Endothelial cell of umbilical vein (primary cell): ENCODE measurements around the gene ZNF385B. TPM values are rescaled to one million over a fixed set of nuclear protein-coding genes. Genes with fewer than 3 reads are reported as not detected.

Source experiments
- BruUV-seq: library from RNA; stranded (reverse); fragments of 400-500 nt; replicated peaks from 2 replicates; lab custom pipeline; 2021; lab: Mats Ljungman, UMichigan
- CTCF ChIA-PET: fragments of 300-600, 350-600 bp; sonication (Branson Sonifier 250); formaldehyde crosslinking; loops from one replicate; lab custom pipeline; 2021; ENCODE audit warnings: antibody characterized with exemption, inconsistent platforms; lab: Charles Lee
- POLR2A ChIA-PET: fragments of 300-600, 350-600 bp; sonication (Branson Sonifier 250); formaldehyde crosslinking; loops from one replicate; lab custom pipeline; 2021; ENCODE audit warnings: antibody characterized with exemption, inconsistent platforms; lab: Charles Lee
- DNase-seq: peaks from one replicate; pipeline ENCODE4 v3.0.0-alpha.2; 2011; ENCODE audit warnings: low read depth, low spot score
- FAIRE-seq: peaks from 2 replicates; lab custom pipeline; 2011; peaks lifted over from hg19 to GRCh38; lab: Jason Lieb, UNC
- H2AFZ ChIP-seq: 2 replicates; pipeline ENCODE4 v1.6.0; 2012; ENCODE audit warnings: low read depth, low read length, control low read depth, inconsistent platforms
- H3K27ac ChIP-seq: 2 replicates; pipeline ENCODE4 v1.5.1; 2011; ENCODE audit warnings: low read depth, mild to moderate bottlenecking, control low read depth, low read length, moderate library complexity; ENCODE audit not compliant: insufficient read depth
- H3K27me3 ChIP-seq, 2 experiments: 2 replicates each; pipeline versions ENCODE4 v1.6.0 to v1.6.1; 2011; ENCODE audit warnings: low read length in 2 of 2, mixed read lengths in 1 of 2; ENCODE audit not compliant: control insufficient read depth in 2 of 2, insufficient read depth in 2 of 2
- H3K36me3 ChIP-seq, 2 experiments: 2 replicates in 1 of 2; 3 replicates in 1 of 2; pipeline ENCODE4 v1.5.1; 2011; ENCODE audit warnings: low read length in 2 of 2, mild to moderate bottlenecking in 1 of 2, moderate library complexity in 1 of 2; ENCODE audit not compliant: control insufficient read depth in 2 of 2, insufficient read depth in 2 of 2; ENCODE audit errors: extremely low read depth in 1 of 2
- H3K4me1 ChIP-seq: 3 replicates; pipeline ENCODE4 v1.5.1; 2011; ENCODE audit warnings: mild to moderate bottlenecking, low read length; ENCODE audit not compliant: control insufficient read depth, insufficient read depth; ENCODE audit errors: extremely low read depth
- H3K4me2 ChIP-seq: 2 replicates; pipeline ENCODE4 v1.6.1; 2011; ENCODE audit warnings: low read length, control low read depth, mixed read lengths; ENCODE audit not compliant: insufficient read depth
- H3K4me3 ChIP-seq, 3 experiments: fragments of 200-600 bp in 1 of 3; sonication (generic), shearing (Covaris generic) in 1 of 3; replicated peaks in 1 of 3; 2 replicates each; pipeline ENCODE4 v1.5.1; 2011 to 2016; ENCODE audit warnings: control low read depth in 3 of 3, low read length in 3 of 3, mild to moderate bottlenecking in 2 of 3, inconsistent platforms in 1 of 3, low read depth in 1 of 3, moderate library complexity in 1 of 3; ENCODE audit not compliant: insufficient read depth in 1 of 3
- H3K79me2 ChIP-seq: 2 replicates; pipeline ENCODE4 v1.6.0; 2012; ENCODE audit warnings: low read length, inconsistent platforms; ENCODE audit not compliant: control insufficient read depth, insufficient read depth
- H3K9ac ChIP-seq: replicated peaks from 2 replicates; pipeline ENCODE3; 2011; ENCODE audit warnings: low read length, control low read depth; ENCODE audit not compliant: insufficient read depth; ENCODE audit errors: extremely low read depth
- H3K9me1 ChIP-seq: replicated peaks from 3 replicates; pipeline ENCODE4 v1.6.0; 2011; ENCODE audit warnings: mild to moderate bottlenecking, low read length; ENCODE audit not compliant: control insufficient read depth, insufficient read depth; ENCODE audit errors: extremely low read depth
- H3K9me3 ChIP-seq: replicated peaks from 2 replicates; pipeline ENCODE4 v1.5.1; 2012; ENCODE audit warnings: low read length, inconsistent platforms; ENCODE audit not compliant: control insufficient read depth, insufficient read depth
- H4K20me1 ChIP-seq: replicated peaks from 2 replicates; pipeline ENCODE3; 2011; ENCODE audit warnings: mild to moderate bottlenecking, low read length; ENCODE audit not compliant: control insufficient read depth, insufficient read depth; ENCODE audit errors: extremely low read depth
- CTCF ChIP-seq, 2 donors: IDR thresholded peaks; 1 replicate in 1 of 2; 2 replicates in 1 of 2; pipeline ENCODE4 v1.5.1; 2011; ENCODE audit warnings: low read length in 2 of 2, mild to moderate bottlenecking in 2 of 2, moderate library complexity in 2 of 2, control low read depth in 1 of 2, inconsistent platforms in 1 of 2, low read depth in 1 of 2; ENCODE audit not compliant: insufficient read depth in 1 of 2; ENCODE audit errors: extremely low read depth in 1 of 2
- EZH2 ChIP-seq: IDR thresholded peaks from 2 replicates; pipeline ENCODE4 v1.6.1; 2012; ENCODE audit warnings: borderline replicate concordance, low read depth, mild to moderate bottlenecking, moderate library complexity, low read length, inconsistent platforms; ENCODE audit not compliant: severe bottlenecking
- FOS ChIP-seq: IDR thresholded peaks from 2 replicates; pipeline ENCODE4 v1.6.1; 2011; ENCODE audit warnings: mild to moderate bottlenecking, low read length, moderate library complexity, borderline replicate concordance; ENCODE audit not compliant: insufficient read depth
- GATA2 ChIP-seq: IDR thresholded peaks from 2 replicates; pipeline ENCODE4 v1.7.0; 2011; ENCODE audit warnings: low read depth, mild to moderate bottlenecking, moderate library complexity, mixed read lengths, low read length; ENCODE audit not compliant: insufficient read length, insufficient read depth
- JUN ChIP-seq: IDR thresholded peaks from 2 replicates; pipeline ENCODE4 v1.6.1; 2011; ENCODE audit warnings: borderline replicate concordance, low read depth; ENCODE audit not compliant: insufficient read length, insufficient read depth
- MYC ChIP-seq: IDR thresholded peaks from one replicate; pipeline ENCODE4 v1.6.1; 2011; ENCODE audit warnings: mild to moderate bottlenecking, low read depth, low read length
- POLR2A ChIP-seq: IDR thresholded peaks from 2 replicates; pipeline ENCODE4 v1.6.1; 2012; ENCODE audit warnings: low read depth, mild to moderate bottlenecking, control low read depth, low read length
- POLR2AphosphoS5 ChIP-seq: IDR thresholded peaks from 2 replicates; pipeline ENCODE4 v1.6.1; 2012; ENCODE audit warnings: low read depth, mild to moderate bottlenecking, control low read depth, low read length, moderate library complexity; ENCODE audit not compliant: insufficient read depth
- dilution Hi-C: fragments of 300-500 bp; cut with MboI; formaldehyde crosslinking; loops from one replicate; pipeline ENCODE4 v1.15.0; 2019; ENCODE audit warnings: low sequenced_read_pairs; ENCODE audit not compliant: extremely low pct_ligation_motif_present
- intact Hi-C: fragments of 100-400 bp; cut with micrococcal nuclease; formaldehyde crosslinking; loops from one replicate; pipeline ENCODE4 v1.10.0; 2022
- polyA plus RNA-seq, 4 experiments: library from polyadenylated mRNA; depleted of rRNA in 3 of 4; stranded (reverse) in 3 of 4; unstranded in 1 of 4; fragments of >200 nt; gene quantifications; 2 replicates each; pipeline versions ENCODE4 v1.2.1 to v1.2.3, GENCODE V29; 2011 to 2012; ENCODE audit warnings: missing spikeins in 1 of 4
- total RNA-seq: library from RNA; stranded (reverse); gene quantifications from 2 replicates; pipeline ENCODE4 v1.2.3, GENCODE V29; 2021
- TF ChIP-seq, protein P1 (sequence below): IDR thresholded peaks from 2 replicates; pipeline ENCODE4 v1.6.1; 2011; ENCODE audit not compliant: insufficient read depth, insufficient read length

The ZNF385B gene
- total and polyA plus RNA-seq, 2 donors (not counting 3 experiments of a cell fraction or from before 2014, with no cell fraction given), result not detected

DNA sequence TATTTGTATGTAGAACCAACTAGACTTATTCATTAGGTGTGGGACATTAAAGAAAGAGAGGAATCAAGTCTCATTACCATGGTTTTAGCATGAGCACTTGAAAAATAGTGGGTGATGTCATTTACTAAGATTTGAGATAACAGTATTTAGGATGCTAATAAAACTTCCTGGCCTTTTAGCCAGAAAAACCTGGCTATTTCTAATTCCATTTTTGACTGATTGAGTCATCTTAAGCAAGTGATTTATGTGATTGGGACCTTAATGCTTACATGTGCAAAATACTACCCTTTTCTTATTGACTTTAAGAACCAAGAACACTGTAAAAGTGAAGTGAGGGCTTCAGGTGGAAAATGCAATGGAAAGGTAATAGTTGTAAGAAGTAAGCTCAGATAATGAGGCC is 400.0 kb downstream of the ZNF385B start:
- H3K9ac ChIP-seq, result no peak overlapping the region
- DNase-seq (no peak), FAIRE-seq (no peak)
- ChIA-PET CTCF (no interaction called here), POLR2A (no interaction called here)
- H3K4me3 ChIP-seq, result no peak overlapping the region
- no peaks in the 10 kb centered on the region for H3K79me2 ChIP-seq
- H3K27ac ChIP-seq, result no peak overlapping the region
- intact Hi-C loops, result loop anchor here (10.0 kb wide), 1 partner anchor 227 kb away; no protein-coding TSS in a partner anchor
- H3K9me3 ChIP-seq, result peaks cover 6% of the 10 kb centered on the region
- no peak overlapping the region for H3K4me2 ChIP-seq
- no peak overlapping the region for H2AFZ ChIP-seq
- dilution Hi-C loops, result no loop called here
- H4K20me1 ChIP-seq, result no peaks in the 10 kb centered on the region
- H3K36me3 ChIP-seq, result no peaks in the 10 kb centered on the region
- H3K4me1 ChIP-seq, result peaks cover 4% of the 10 kb centered on the region
- H3K9me1 ChIP-seq, result no peaks in the 10 kb centered on the region
- no TSS peak for BruUV-seq
- H3K27me3 ChIP-seq, result no peaks in the 10 kb centered on the region
- TF ChIP-seq, protein P1, sequence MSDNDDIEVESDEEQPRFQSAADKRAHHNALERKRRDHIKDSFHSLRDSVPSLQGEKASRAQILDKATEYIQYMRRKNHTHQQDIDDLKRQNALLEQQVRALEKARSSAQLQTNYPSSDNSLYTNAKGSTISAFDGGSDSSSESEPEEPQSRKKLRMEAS, result no peak
- TF ChIP-seq CTCF (IDR thresholded peaks at IDR 0.05; ENCODE audit: extremely low read depth in 1 of 2, insufficient read depth in 1 of 2, low read depth in 1 of 2, low read length in 2 of 2) (no peak), GATA2 (no peak), FOS (no peak), POLR2A (no peak), POLR2AphosphoS5 (no peak), JUN (no peak), EZH2 (no peak), MYC (no peak)
